SIG-M5 (cell line): ENCODE results near the gene OR10T2.
"Not testable (repeated sequence)": the region's sequence is repeated elsewhere in the genome, so short reads cannot be mapped to it uniquely, and the experiment has no call there.

Experiments used
- DNase-seq: peaks from one replicate; lab custom pipeline; 2025; lab: John Stamatoyannopoulos, UW

The OR10T2 gene

GRCh38 chr1:158356616-158357015 lies 42.6 kb downstream of the OR10T2 start:
- DNase-seq = no peak

GRCh38 chr1:158355773-158356285 lies 43.4 kb downstream of the OR10T2 start:
- DNase-seq = no peak

DNA sequence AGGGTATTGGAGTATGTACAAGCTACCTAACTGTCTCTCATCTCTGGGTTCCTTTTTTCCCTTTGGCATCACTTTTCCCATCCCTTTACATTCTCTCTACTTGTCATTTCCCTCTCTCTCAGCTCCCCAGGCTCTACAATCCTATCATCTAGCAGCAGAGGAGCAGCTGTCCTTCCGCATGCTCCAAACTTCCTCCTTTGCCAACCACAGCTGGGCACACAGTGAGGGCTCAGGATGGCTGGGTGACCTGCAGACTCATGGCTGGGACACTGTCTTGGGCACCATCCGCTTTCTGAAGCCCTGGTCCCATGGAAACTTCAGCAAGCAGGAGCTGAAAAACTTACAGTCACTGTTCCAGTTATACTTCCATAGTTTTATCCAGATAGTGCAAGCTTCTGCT lies 45.0 kb downstream of the OR10T2 start:
- DNase-seq = no peak

- DNase-seq = no peak
These were observed 45.8 kb downstream of the OR10T2 start, which contains the start of gene CD1E for GRCh38 chr1:158353303-158354075. TSS of gene CD1E (plus strand) at chr1:158353894. CDS start at chr1:158353989, 95 bp downstream.

- not testable (repeated sequence) for DNase-seq
These were observed 50.3 kb downstream of the OR10T2 start for GRCh38 chr1:158348946-158349345.
